ENCODE measurements around the gene NUDT9.

GRCh38 chr4:87405211-87405820 lies 17.1 kb upstream of the NUDT9 start:
- TF ChIP-seq RXRA (IDR thresholded peaks at IDR 0.05; ENCODE audit: borderline replicate concordance, low read depth) (no peak), POLR2AphosphoS5 (IDR thresholded peaks at IDR 0.05; ENCODE audit: low read depth, low read length) (no peak), CHD2 (IDR thresholded peaks at IDR 0.05; ENCODE audit: low read length, partially characterized antibody) (no peak), CTCF (IDR thresholded peaks at IDR 0.05) (no peak), TEAD4 (IDR thresholded peaks at IDR 0.05; ENCODE audit: borderline replicate concordance, insufficient read depth) (no peak), MEF2A (IDR thresholded peaks at IDR 0.05; ENCODE audit: borderline replicate concordance, low read depth) (no peak), ZBTB33 (IDR thresholded peaks at IDR 0.05; ENCODE audit: borderline replicate concordance, low read depth) (no peak), REST (IDR thresholded peaks at IDR 0.05; ENCODE audit: low read depth, low read length) (no peak), MXI1 (IDR thresholded peaks at IDR 0.05; ENCODE audit: low read depth, low read length) (no peak), USF1 (IDR thresholded peaks at IDR 0.05; ENCODE audit: borderline replicate concordance, low read depth) (no peak), RCOR1 (IDR thresholded peaks at IDR 0.05; ENCODE audit: low read length) (no peak)

Measured in SK-N-SH (cell line).